A549 (cell line): ENCODE results near the gene IGHMBP2. TPM values are rescaled to one million over a fixed set of nuclear protein-coding genes. Genes with fewer than 3 reads are reported as not detected.

Experiments used
- ATAC-seq, 2 experiments: fragments of 200-7000 bp in 1 of 2; fragments of >200 bp in 1 of 2; cut with Nextera tagmentation in 1 of 2; cut with Tn5 transposase in 1 of 2; 3 replicates each; pipeline versions ENCODE4 v1.8.0 to v1.9.1; 2018 to 2020; ENCODE audit warnings: mild to moderate bottlenecking in 1 of 2, moderate library complexity in 1 of 2
- CTCF ChIA-PET: fragments of 300-600 bp; sonication (Branson Sonifier 250); formaldehyde crosslinking; extraction: SDS; loops from one replicate; lab custom pipeline; 2021; ENCODE audit warnings: antibody characterized with exemption, inconsistent platforms; lab: Yijun Ruan, JAX
- POLR2A ChIA-PET: fragments of 350-600 bp; formaldehyde crosslinking; extraction: SDS; loops from one replicate; lab custom pipeline; 2021; ENCODE audit warnings: antibody characterized with exemption, inconsistent platforms; lab: Yijun Ruan, JAX
- DNase-seq, 2 experiments: peaks; one replicate each; pipeline versions ENCODE4 v3.0.0 to v3.0.0-alpha.2; 2011 to 2016; ENCODE audit warnings: low read depth in 1 of 2, low spot score in 1 of 2
- FAIRE-seq: peaks from 2 replicates; lab custom pipeline; 2011; peaks lifted over from hg19 to GRCh38; lab: Jason Lieb, UNC
- H3K27ac ChIP-seq, 2 experiments: fragments of >200 bp; sonication (Bioruptor Twin); formaldehyde crosslinking; 3 replicates each; pipeline ENCODE4 v1.5.1; 2016 to 2017
- H3K4me1 ChIP-seq: fragments of >200 bp; sonication (Bioruptor Twin); formaldehyde crosslinking; 3 replicates; pipeline ENCODE4 v1.6.1; 2016
- H3K4me2 ChIP-seq: fragments of >200 bp; sonication (Bioruptor Twin); formaldehyde crosslinking; 3 replicates; pipeline ENCODE4 v1.6.1; 2016
- H3K4me3 ChIP-seq: fragments of >200 bp; sonication (Bioruptor Twin); formaldehyde crosslinking; 3 replicates; pipeline ENCODE4 v1.5.1; 2016
- H3K9me3 ChIP-seq: fragments of >200 bp; sonication (Bioruptor Twin); formaldehyde crosslinking; 3 replicates; pipeline ENCODE4 v1.6.1; 2016
- ATOH8 ChIP-seq: fragments of 250-450 bp; sonication (Bioruptor Pico); IDR thresholded peaks from 2 replicates; pipeline ENCODE4 v1.5.0; 2020; ENCODE audit warnings: low read depth, mild to moderate bottlenecking, moderate library complexity
- BHLHE40 ChIP-seq: IDR thresholded peaks from 2 replicates; pipeline ENCODE4 v1.6.1; 2012; ENCODE audit warnings: low read depth, low read length, inconsistent platforms
- CBX8 ChIP-seq: fragments of 200-600 bp; sonication (generic); IDR thresholded peaks from 2 replicates; pipeline ENCODE4 v1.6.1; 2016
- CEBPB ChIP-seq, 2 experiments: fragments of >200 bp in 1 of 2; sonication (Bioruptor Twin) in 1 of 2; formaldehyde crosslinking in 1 of 2; IDR thresholded peaks; 2 replicates each; pipeline ENCODE4 v1.6.1; 2012 to 2016
- CTCF ChIP-seq: fragments of >200 bp; sonication (Bioruptor Twin); formaldehyde crosslinking; IDR thresholded peaks from 3 replicates; pipeline ENCODE4 v1.5.1; 2016
- EHF ChIP-seq: fragments of 250-450 bp; sonication (Bioruptor Pico); IDR thresholded peaks from 2 replicates; pipeline ENCODE4 v1.5.0; 2020; ENCODE audit warnings: mild to moderate bottlenecking
- EP300 ChIP-seq, 2 experiments: fragments of >200 bp; sonication (Bioruptor Twin); formaldehyde crosslinking; IDR thresholded peaks; 2 replicates in 1 of 2; 3 replicates in 1 of 2; pipeline ENCODE4 v1.6.1; 2016 to 2017
- ESRRA ChIP-seq: fragments of 150-350 bp; IDR thresholded peaks from 2 replicates; pipeline ENCODE4 v1.6.1; 2014; ENCODE audit warnings: mild to moderate bottlenecking, low read length, borderline replicate concordance
- FOSB ChIP-seq: fragments of 250-450 bp; sonication (Bioruptor Pico); IDR thresholded peaks from 2 replicates; pipeline ENCODE4 v1.5.0; 2020; ENCODE audit warnings: mild to moderate bottlenecking, moderate library complexity
- FOXS1 ChIP-seq: fragments of 250-450 bp; sonication (Bioruptor Pico); IDR thresholded peaks from 2 replicates; pipeline ENCODE4 v1.5.0; 2020; ENCODE audit warnings: mild to moderate bottlenecking, moderate library complexity
- HDAC2 ChIP-seq: fragments of 200-600 bp; sonication (generic); IDR thresholded peaks from 2 replicates; pipeline ENCODE4 v1.6.1; 2016
- HES2 ChIP-seq: fragments of >200 bp; sonication (Bioruptor Twin); formaldehyde crosslinking; IDR thresholded peaks from 2 replicates; pipeline ENCODE4 v1.6.1; 2016
- KDM5A ChIP-seq: fragments of 200-600 bp; sonication (generic); IDR thresholded peaks from 2 replicates; pipeline ENCODE4 v1.6.1; 2016; ENCODE audit warnings: antibody characterized with exemption, mild to moderate bottlenecking
- MAX ChIP-seq: IDR thresholded peaks from 2 replicates; pipeline ENCODE4 v1.6.1; 2012
- MAZ ChIP-seq: fragments of 150-350 bp; IDR thresholded peaks from 2 replicates; pipeline ENCODE4 v1.6.1; 2014; ENCODE audit warnings: antibody characterized with exemption, low read depth, low read length, borderline replicate concordance
- NFE2L2 ChIP-seq: fragments of 150-350 bp; conservative IDR thresholded peaks from 2 replicates; pipeline ENCODE4 v1.6.1; 2014; ENCODE audit warnings: low read length
- RCOR1 ChIP-seq: fragments of 150-350 bp; IDR thresholded peaks from 2 replicates; pipeline ENCODE4 v1.6.1; 2014; ENCODE audit warnings: antibody characterized with exemption, low read length, low read depth
- REST ChIP-seq: fragments of 200-600 bp; sonication (generic); IDR thresholded peaks from 2 replicates; pipeline ENCODE4 v1.6.1; 2016; ENCODE audit warnings: antibody characterized with exemption, mild to moderate bottlenecking, moderate library complexity
- RFX5 ChIP-seq: fragments of 450-650 bp; IDR thresholded peaks from 2 replicates; pipeline ENCODE4 v1.7.1; 2014; ENCODE audit warnings: antibody characterized with exemption, mild to moderate bottlenecking, moderate library complexity
- RNF2 ChIP-seq: fragments of 200-600 bp; sonication (generic); IDR thresholded peaks from 2 replicates; pipeline ENCODE4 v1.6.1; 2016; ENCODE audit warnings: low read depth, mild to moderate bottlenecking, antibody characterized with exemption, moderate library complexity, borderline replicate concordance
- SMC3 ChIP-seq: fragments of >200 bp; sonication (Bioruptor Twin); formaldehyde crosslinking; IDR thresholded peaks from 3 replicates; pipeline ENCODE4 v1.6.1; 2018; ENCODE audit warnings: inconsistent platforms
- TFCP2L1 ChIP-seq: fragments of 250-450 bp; sonication (Bioruptor Pico); IDR thresholded peaks from 2 replicates; pipeline ENCODE4 v1.5.0; 2021; ENCODE audit warnings: mild to moderate bottlenecking
- ZC3H11A ChIP-seq: fragments of 450-650 bp; IDR thresholded peaks from 2 replicates; pipeline ENCODE4 v1.6.1; 2014; ENCODE audit warnings: antibody characterized with exemption, mild to moderate bottlenecking
- WGBS: methylation state at CpG from one replicate; pipeline ENCODE4 v1.1.6; 2017; ENCODE audit errors: missing lambda C conversion rate; 5-methylcytosine and 5-hydroxymethylcytosine counted together
- polyA plus RNA-seq, 4 experiments: library from polyadenylated mRNA; depleted of rRNA in 3 of 4; stranded (reverse); fragments of >200 nt; fragmentation: RNase III in 1 of 4; extraction: RNeasy Plus Mini Kit Qiagen cat#74134 plus additional on column Dnase treatment in 1 of 4; gene quantifications; 2 replicates in 3 of 4; 3 replicates in 1 of 4; pipeline ENCODE4 v1.2.3, GENCODE V29; 2011 to 2017

Gene IGHMBP2
- polyA plus RNA-seq, 2 of the 4 experiments (the other 2 are of a cell fraction): 11.9 to 12.8 TPM

- CTCF ChIA-PET: no interaction called here
- no peak for FAIRE-seq
- TF ChIP-seq MAX: no peak
- no peak for TF ChIP-seq HES2
- no peak for TF ChIP-seq CBX8
- no peak for TF ChIP-seq REST
- TF ChIP-seq SMC3: no peak
- TF ChIP-seq BHLHE40: no peak
- TF ChIP-seq, all 56 proteins: peak for 0
- DNase-seq: no peak
- H3K4me1 ChIP-seq: peaks cover 8% of the 10 kb centered on the region; the same call in 2 of the 3 replicates
- H3K9me3 ChIP-seq: no peaks in the 10 kb centered on the region
- 61% methylated on average over 12 of the region's 12 CpGs for WGBS
- POLR2A ChIA-PET: no interaction called here
- H3K4me2 ChIP-seq: 0 out of 3 replicates have a peak overlapping the region, but pooled peaks have one; percentile 9
- no peak overlapping the region for H3K27ac ChIP-seq
- ATAC-seq: no peak
- H3K4me3 ChIP-seq: no peak overlapping the region
Observed at GRCh38 chr11:68872216-68873003, 31.3 kb upstream of the IGHMBP2 start.

GRCh38 chr11:68878022-68878421 is 25.7 kb upstream of the IGHMBP2 start:
- ChIA-PET CTCF (interaction anchor here (1.4 to 4.5 kb wide), 2 partner anchors 11 to 235 kb away, joined by 4 to 19 read pairs; no protein-coding TSS in a partner anchor), POLR2A (no interaction called here)
- Histone ChIP-seq H3K27ac (no peak overlapping the region), H3K4me1 (no peaks in the 10 kb centered on the region), H3K9me3 (no peaks in the 10 kb centered on the region), H3K4me2 (no peak overlapping the region)
- FAIRE-seq (no peak), ATAC-seq (no peak)
- TF ChIP-seq FOSB (CRISPR knock-in tag) (no peak), ZC3H11A (no peak)
- TF ChIP-seq, all 56 proteins: peak for 0
- no peak overlapping the region for H3K4me3 ChIP-seq
- WGBS: 54% methylated on average over 7 of the region's 7 CpGs
- DNase-seq: no peak

- no peak for FAIRE-seq
- CTCF ChIA-PET: no interaction called here
Observed at GRCh38 chr11:68880851-68881250, 22.8 kb upstream of the IGHMBP2 start.

More at GRCh38 chr11:68880851-68881250, 22.8 kb upstream of the IGHMBP2 start:
- no peak for DNase-seq
- H3K27ac ChIP-seq: no peak overlapping the region
- no peak for ATAC-seq
- H3K9me3 ChIP-seq: no peaks in the 10 kb centered on the region
- POLR2A ChIA-PET: no interaction called here
- no peak overlapping the region for H3K4me3 ChIP-seq
- no peak overlapping the region for H3K4me2 ChIP-seq
- 92% methylated on average over 5 of the region's 5 CpGs for WGBS
- TF ChIP-seq MAZ (no peak), BHLHE40 (no peak), SMC3 (no peak), RNF2 (no peak), CEBPB (IDR thresholded peaks at IDR 0.05) (no peak), TFCP2L1 (CRISPR knock-in tag) (no peak), HDAC2 (no peak), RCOR1 (no peak), FOXS1 (CRISPR knock-in tag) (no peak), CTCF (no peak), EHF (CRISPR knock-in tag) (no peak), NFE2L2 (no peak), ESRRA (no peak), RFX5 (no peak), FOSB (CRISPR knock-in tag) (no peak), ATOH8 (no peak), KDM5A (no peak), EP300 (IDR thresholded peaks at IDR 0.05) (no peak)
- no peaks in the 10 kb centered on the region for H3K4me1 ChIP-seq
